ENCODE results near the gene NDC1.

Gene NDC1

GRCh38 chr1:53838654-53838974 lies 518 bp upstream of the NDC1 start:
- ATAC-seq: no peak
- no peak for TF ChIP-seq ARNTL (CRISPR knock-in tag; IDR thresholded peaks at IDR 0.05; ENCODE audit: borderline replicate concordance, low read depth)
- no peak for TF ChIP-seq CREB5 (CRISPR knock-in tag; IDR thresholded peaks at IDR 0.05; ENCODE audit: low read depth)
- TF ChIP-seq ISL1 (CRISPR knock-in tag; IDR thresholded peaks at IDR 0.05): no peak
- TF ChIP-seq RARB (CRISPR knock-in tag; IDR thresholded peaks at IDR 0.05): no peak
- TF ChIP-seq ZNF70 (CRISPR knock-in tag; IDR thresholded peaks at IDR 0.05): no peak
- TF ChIP-seq ZNF8 (CRISPR knock-in tag; IDR thresholded peaks at IDR 0.05): no peak
- no peak for TF ChIP-seq ZNF565 (CRISPR knock-in tag; conservative IDR thresholded peaks at IDR 0.05; ENCODE audit: low read depth)
- TF ChIP-seq, protein P1, sequence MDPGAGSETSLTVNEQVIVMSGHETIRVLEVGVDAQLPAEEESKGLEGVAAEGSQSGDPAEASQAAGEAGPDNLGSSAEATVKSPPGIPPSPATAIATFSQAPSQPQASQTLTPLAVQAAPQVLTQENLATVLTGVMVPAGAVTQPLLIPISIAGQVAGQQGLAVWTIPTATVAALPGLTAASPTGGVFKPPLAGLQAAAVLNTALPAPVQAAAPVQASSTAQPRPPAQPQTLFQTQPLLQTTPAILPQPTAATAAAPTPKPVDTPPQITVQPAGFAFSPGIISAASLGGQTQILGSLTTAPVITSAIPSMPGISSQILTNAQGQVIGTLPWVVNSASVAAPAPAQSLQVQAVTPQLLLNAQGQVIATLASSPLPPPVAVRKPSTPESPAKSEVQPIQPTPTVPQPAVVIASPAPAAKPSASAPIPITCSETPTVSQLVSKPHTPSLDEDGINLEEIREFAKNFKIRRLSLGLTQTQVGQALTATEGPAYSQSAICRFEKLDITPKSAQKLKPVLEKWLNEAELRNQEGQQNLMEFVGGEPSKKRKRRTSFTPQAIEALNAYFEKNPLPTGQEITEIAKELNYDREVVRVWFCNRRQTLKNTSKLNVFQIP (CRISPR knock-in tag; IDR thresholded peaks at IDR 0.05; ENCODE audit: borderline replicate concordance, low read depth): no peak
- no peak for TF ChIP-seq SNAI2 (CRISPR knock-in tag; IDR thresholded peaks at IDR 0.05)
- no peak for TF ChIP-seq CSDC2 (CRISPR knock-in tag; IDR thresholded peaks at IDR 0.05)
- TF ChIP-seq GLIS3 (CRISPR knock-in tag; IDR thresholded peaks at IDR 0.05): no peak

- TF ChIP-seq, protein P1 (CRISPR knock-in tag; IDR thresholded peaks at IDR 0.05; ENCODE audit: borderline replicate concordance, low read depth): no peak
- TF ChIP-seq ESRRG (CRISPR knock-in tag; IDR thresholded peaks at IDR 0.05) (no peak), SNAI2 (CRISPR knock-in tag; IDR thresholded peaks at IDR 0.05) (no peak), ZNF70 (CRISPR knock-in tag; IDR thresholded peaks at IDR 0.05) (no peak), PATZ1 (CRISPR knock-in tag; IDR thresholded peaks at IDR 0.05; ENCODE audit: borderline replicate concordance) (no peak), ISL1 (CRISPR knock-in tag; IDR thresholded peaks at IDR 0.05) (no peak), BACH2 (CRISPR knock-in tag; IDR thresholded peaks at IDR 0.05; ENCODE audit: borderline replicate concordance) (no peak), ZNF8 (CRISPR knock-in tag; IDR thresholded peaks at IDR 0.05) (no peak), PPARA (CRISPR knock-in tag; IDR thresholded peaks at IDR 0.05; ENCODE audit: borderline replicate concordance) (no peak), ARNTL (CRISPR knock-in tag; IDR thresholded peaks at IDR 0.05; ENCODE audit: borderline replicate concordance, low read depth) (no peak), GLIS3 (CRISPR knock-in tag; IDR thresholded peaks at IDR 0.05) (no peak), CSDC2 (CRISPR knock-in tag; IDR thresholded peaks at IDR 0.05) (no peak), TCF4 (CRISPR knock-in tag; IDR thresholded peaks at IDR 0.05; ENCODE audit: borderline replicate concordance) (no peak), OSR1 (CRISPR knock-in tag; IDR thresholded peaks at IDR 0.05) (no peak), ZFP3 (CRISPR knock-in tag; IDR thresholded peaks at IDR 0.05) (no peak), ZFP30 (CRISPR knock-in tag; IDR thresholded peaks at IDR 0.05) (no peak)
- TF ChIP-seq, protein P2, sequence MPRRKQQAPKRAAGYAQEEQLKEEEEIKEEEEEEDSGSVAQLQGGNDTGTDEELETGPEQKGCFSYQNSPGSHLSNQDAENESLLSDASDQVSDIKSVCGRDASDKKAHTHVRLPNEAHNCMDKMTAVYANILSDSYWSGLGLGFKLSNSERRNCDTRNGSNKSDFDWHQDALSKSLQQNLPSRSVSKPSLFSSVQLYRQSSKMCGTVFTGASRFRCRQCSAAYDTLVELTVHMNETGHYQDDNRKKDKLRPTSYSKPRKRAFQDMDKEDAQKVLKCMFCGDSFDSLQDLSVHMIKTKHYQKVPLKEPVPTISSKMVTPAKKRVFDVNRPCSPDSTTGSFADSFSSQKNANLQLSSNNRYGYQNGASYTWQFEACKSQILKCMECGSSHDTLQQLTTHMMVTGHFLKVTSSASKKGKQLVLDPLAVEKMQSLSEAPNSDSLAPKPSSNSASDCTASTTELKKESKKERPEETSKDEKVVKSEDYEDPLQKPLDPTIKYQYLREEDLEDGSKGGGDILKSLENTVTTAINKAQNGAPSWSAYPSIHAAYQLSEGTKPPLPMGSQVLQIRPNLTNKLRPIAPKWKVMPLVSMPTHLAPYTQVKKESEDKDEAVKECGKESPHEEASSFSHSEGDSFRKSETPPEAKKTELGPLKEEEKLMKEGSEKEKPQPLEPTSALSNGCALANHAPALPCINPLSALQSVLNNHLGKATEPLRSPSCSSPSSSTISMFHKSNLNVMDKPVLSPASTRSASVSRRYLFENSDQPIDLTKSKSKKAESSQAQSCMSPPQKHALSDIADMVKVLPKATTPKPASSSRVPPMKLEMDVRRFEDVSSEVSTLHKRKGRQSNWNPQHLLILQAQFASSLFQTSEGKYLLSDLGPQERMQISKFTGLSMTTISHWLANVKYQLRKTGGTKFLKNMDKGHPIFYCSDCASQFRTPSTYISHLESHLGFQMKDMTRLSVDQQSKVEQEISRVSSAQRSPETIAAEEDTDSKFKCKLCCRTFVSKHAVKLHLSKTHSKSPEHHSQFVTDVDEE (CRISPR knock-in tag; IDR thresholded peaks at IDR 0.05): no peak
- peak; percentile 11 for ATAC-seq
Measured at GRCh38 chr1:53837646-53837923, 511 bp downstream of the NDC1 start.

GRCh38 chr1:53835491-53835890 lies 2.6 kb downstream of the NDC1 start:
- TF ChIP-seq BACH2 (CRISPR knock-in tag; IDR thresholded peaks at IDR 0.05; ENCODE audit: borderline replicate concordance) (no peak), ESRRG (CRISPR knock-in tag; IDR thresholded peaks at IDR 0.05) (no peak)
- no peak for ATAC-seq

- no peak for TF ChIP-seq PATZ1 (CRISPR knock-in tag; IDR thresholded peaks at IDR 0.05; ENCODE audit: borderline replicate concordance)
- no peak for TF ChIP-seq ZFP30 (CRISPR knock-in tag; IDR thresholded peaks at IDR 0.05)
- no peak for ATAC-seq
Measured at GRCh38 chr1:53834776-53835175, 3.3 kb downstream of the NDC1 start.

Measured in SK-N-SH treated with all-trans-retinoic acid at 6 μM for 48 hours (cell line).